Measurements from ENCODE around the gene PRKRA.
A peak's percentile ranks its signal among the peaks of the same experiment; 100 is the strongest.
"Not testable (repeated sequence)": the region's sequence is repeated elsewhere in the genome, so short reads cannot be mapped to it uniquely, and the experiment has no call there.

Gene PRKRA

DNA sequence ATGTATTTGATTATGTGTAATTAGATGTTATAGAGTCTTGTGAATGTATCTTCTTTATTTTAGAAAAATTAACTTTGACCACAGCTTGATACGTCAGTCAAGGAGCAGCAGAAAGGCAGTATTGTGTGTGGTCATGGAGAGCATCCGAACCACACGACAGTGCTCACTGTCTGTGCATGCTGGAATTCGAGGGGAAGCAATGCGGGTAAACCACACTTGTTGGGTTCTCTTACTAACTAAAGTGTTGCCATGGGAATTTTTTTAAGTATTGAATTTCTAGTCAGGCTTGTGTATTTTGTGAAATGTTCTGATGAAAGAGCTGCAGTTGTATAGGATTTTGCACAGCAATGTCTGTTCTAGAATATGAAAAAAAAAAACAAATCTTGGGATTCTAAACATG, 5.0 kb upstream of the PRKRA start:
- no peak for DNase-seq

DNA sequence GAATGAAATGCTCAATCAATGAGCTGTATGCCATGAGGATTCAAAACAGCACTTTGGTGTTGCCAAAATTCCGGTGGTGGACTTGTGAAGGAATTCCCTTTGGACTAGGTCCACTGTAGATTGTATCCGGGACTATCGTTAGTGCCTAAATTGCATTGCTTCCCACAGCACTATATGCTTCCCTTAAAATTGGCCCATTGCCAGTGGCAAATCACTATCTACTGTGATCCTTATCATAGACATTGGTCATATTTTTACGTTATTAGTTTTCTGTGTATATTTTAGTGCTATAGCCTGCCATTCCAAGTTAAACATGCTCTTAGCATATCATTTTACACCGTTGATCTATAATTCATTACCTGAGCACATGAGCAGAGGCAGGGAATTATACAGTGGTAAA, 1.9 kb upstream of the PRKRA start:
- DNase-seq: no peak

DNA sequence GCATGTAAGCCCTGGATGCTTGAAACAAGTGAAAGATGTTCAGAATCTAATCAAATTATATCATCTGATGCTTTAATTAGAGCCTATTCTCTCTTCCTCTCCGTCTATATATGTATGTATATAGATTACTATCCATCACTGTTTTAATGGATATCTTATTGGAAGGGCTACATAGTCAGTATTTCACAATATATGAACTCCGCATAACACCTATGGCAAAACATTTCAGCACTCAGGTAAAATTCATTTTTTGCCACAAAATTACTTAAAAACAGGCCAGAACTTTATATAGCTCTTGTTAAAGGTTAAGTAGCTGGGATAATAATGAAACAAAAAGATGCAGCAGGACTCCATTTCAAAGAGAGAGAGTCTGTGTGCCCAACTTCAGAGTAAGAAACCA, 1.4 kb upstream of the PRKRA start:
- DNase-seq: no peak

DNA sequence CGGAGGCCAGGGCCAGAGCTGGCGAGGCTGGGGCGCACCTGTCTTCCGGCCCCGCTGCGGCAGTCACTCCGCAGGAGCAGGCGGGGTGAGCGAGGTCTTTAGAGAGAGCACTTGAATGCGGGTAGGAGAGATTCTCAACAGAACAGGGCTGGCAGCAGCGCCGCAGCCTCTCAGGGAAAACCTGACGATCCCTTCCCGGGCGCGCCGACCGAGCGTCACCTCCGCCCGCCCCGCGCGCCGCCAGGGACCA, 526 bp downstream of the PRKRA start:
- peak; percentile 62 for DNase-seq

DNA sequence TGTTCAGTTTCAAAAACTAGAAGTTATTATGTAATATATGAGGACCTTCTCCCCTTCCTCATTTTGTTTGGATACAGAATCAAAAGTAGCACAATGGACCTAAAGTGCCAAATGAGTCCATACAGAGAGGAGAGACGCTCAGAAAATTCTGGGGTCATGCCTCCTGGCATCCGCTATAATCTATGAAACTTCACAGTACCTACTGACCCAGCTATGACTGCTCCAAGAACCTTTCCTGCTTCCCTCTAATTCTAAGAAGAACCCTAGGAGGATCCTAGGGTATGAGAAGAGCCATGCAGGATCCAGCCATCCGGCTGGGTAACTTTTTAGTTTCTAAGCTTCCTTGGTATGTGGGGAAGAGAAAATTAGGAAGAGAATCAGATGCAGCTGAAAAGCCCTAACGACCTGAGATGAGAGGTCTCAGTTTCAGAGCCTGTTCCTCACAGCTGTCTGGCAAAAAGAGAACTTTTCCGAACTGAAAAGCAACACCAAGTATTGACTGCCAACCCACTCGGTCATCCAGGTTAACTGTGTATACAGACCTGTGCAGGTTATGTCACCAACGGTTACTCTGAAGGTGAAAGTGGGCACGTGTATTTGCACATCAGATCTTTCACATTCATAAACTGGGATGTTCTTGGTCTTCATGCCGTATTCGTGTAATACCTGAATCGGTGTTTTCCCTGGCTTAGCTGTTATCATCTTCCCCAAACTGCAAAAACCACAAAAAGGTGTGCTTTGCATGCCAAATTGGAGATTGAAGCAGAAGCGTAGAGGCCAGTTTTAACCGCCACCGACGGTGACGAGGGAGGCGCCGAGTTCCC, 1.1 kb downstream of the PRKRA start:
- DNase-seq: peak; percentile 36

DNA sequence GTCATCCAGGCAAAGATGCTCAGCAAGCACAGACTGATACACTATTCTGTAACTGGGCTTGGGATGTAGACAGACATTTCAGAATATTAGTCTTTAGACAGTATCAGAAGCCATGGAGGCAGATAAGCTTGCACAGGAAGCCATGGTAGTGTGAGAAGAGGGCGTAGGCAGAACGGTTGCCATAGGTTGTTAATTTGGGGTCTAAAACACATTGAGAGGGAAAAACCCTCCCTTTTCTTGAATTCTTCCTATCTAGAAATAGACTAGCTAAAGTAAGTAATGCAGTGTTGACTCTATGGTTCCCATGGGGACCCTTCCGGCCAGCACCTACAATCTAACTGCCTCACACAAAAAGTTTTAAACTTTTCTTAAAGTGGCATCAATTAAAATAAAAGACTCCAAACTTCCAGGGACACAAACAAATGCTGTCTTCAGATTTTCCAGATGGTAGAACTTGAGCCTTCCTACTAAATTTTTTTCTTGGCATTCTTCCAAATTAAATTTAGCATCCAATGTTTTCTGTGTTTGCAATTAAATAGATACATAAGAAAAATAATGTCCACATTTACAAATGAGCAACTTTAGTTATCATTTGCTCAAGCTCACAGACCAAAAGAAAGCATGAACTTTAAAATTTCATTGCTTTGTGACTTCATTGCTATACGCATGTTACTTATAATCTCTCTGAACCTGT, 1.9 kb downstream of the PRKRA start:
- DNase-seq: no peak

DNA sequence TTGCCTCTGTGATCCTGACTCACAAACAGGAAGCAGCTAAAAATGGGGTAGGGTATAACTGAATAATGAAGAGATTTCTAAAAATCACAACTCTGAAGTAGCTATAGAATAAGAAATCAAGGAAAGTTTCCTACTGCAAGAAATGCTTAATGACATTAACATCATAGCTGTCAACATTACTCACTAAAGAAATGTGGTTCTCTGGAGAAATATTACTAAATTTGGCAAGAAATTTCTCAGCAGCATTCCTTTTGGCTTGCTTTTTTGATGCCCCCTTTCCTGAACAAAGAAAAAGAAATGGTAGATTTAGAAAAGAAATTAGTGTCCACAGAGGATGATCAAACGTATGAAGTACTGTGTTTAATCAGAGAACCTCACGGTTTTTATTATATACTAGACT, 9.5 kb downstream of the PRKRA start:
- DNase-seq: no peak

DNA sequence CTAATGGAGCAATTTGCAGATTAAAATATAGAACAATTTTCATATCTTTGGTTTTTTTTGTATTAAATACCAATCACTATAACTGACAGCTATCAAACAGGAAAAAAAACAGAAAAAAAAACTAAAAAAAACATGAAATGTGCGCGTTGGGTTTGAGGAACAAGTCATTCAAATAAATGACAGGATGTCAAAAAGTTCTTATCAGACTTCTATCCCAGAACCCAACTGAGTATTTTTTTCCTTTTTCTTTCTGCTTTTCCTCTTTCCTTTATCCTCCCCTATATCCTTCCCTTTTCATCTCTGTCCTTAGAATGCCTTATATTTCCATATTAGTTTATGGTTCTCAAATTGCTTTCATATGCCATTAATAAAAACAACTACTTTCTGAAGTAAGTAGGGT, 14.3 kb downstream of the PRKRA start:
- DNase-seq: no peak

DNA sequence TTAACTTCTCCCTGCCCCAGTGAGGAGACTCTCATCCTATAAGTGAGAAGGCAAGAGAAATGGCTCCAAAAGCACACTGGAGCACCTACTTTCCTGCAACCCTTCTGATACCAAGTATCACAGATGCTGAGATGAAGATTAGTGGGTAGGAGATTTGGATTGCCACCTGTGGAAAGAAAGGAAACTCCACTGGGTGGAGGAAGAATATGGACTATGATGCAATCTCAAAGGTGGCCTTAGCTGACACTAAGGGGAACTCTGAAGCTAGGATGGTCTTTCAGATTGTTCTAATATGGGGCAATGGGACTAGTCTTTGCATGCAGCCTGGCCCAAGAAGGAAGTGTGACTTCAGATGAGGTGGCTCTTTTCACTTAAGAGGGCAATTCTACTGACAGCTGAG, 21.6 kb downstream of the PRKRA start:
- DNase-seq: no peak

DNA sequence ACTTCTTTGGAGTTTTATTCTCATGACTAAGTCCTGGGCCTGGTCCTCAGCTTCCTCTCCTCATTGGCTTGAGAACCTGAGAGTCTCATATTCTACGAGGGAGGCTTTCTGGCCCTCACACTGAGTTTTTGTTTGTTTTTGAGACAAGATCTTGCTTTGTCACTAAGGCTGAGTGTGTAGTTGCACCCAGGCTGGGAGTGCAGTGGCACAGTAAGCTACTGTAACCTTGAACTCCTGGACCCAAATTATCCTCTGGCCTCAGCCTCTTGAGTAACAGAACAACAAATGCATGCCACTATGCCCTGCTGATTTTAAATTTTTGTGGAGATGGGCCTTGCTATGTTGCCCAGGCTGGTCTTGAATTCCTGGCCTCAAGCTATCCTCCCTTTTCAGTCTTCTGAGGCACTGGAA, 22.6 kb downstream of the PRKRA start:
- DNase-seq: no peak

DNA sequence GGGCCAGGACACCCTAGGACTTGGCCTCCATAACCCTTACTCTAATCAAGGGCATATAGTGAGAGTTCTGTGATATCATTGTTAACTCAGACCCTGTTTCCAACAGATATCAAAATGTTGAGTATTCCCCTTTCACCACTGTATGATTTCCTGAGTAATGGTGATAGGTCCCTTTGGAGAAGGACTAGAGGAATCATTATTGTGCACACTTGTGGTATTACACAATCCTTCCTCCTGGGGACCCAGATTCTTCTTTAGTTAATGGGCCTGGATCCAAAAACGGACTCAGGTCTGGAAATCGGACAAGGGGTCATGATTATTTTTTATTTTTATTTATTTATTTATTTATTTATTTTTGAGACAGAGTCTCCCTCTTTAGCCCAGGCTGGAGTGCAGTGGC, 23.5 kb downstream of the PRKRA start:
- DNase-seq: no peak

DNA sequence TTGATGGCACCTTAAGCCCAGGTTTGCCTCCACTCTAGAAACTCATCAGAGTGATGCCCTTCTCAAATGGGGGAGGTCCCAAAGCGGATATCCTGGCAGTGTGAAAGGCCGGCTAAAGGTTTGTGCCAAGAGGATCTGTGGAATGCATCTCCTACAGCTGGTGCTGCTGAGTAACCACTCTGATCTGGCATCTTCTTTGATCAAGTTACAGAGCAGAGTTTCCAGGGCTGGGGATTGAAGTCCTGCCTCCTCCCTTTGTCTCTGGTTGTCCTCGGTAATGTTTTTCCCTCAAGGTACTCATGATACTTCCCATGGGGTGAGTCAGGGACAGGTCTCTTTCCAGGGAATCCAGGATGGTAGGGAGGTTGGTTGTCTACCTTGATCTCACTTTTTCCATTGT, 24.6 kb downstream of the PRKRA start:
- no peak for DNase-seq

DNA sequence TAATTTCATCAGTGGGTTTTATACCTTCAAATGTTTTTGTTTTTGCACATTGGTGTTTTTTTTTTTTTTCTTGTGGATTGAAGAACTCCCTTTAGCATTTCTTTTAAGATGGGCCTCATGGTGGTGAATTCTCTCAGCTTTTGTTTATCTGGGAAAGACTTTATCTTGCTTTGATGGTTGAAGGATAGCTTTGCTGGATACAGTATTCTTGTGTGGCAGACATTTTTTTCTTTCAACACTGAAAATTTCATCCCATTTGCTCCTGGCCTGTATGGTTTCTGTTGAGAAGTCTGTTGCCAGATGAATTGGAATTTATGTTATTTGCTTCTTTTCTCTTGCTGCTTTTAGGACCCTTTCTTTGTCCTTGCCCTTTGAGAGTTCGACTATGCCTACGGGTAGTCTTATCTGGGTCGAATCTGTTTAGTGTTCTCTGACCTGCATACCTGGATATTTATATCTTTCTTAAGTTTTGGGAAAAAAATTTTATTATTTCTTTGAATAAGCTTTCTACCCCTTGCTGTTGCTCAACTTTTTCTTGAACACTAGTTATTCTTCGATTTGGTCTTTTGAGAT, 25.6 kb downstream of the PRKRA start:
- DNase-seq: no peak

DNA sequence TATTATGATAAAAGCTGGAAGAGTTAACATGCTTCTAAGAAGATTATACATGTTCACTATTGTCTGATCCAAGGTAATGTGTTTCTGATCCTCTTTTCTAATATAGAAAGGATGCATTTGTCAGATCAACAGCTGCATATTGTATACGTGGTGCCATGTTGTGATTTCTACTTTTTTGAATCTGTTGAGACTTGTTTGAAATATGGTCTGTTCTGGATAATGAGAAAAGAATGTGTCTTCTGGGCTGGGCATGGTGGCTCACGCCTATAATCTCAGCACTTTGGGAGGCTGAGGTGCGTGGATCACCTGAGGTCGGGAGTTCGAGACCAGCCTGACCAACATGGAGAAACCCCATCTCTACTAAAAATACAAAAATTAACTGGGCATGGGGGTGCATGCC, 27.2 kb downstream of the PRKRA start:
- not testable (repeated sequence) for DNase-seq

DNA sequence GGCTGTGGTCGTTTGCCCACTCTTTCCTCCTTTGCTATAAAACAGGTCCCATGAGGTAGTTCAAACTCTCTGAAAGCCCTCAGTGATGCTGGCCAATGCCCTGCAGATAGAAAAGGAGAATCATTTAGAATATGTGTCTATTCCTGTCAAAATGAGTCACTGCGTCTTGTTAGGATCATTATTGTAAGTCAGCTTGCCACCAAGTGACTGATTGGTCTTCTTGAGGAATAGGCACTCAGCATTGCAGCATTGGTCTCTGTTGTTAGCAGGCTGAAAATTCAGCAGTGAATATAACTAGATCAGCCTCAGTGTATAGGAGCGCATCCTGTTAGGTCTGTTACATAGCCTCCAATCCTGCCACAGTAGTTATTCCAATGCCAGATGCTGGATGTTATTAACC, 28.9 kb downstream of the PRKRA start:
- DNase-seq: no peak

DNA sequence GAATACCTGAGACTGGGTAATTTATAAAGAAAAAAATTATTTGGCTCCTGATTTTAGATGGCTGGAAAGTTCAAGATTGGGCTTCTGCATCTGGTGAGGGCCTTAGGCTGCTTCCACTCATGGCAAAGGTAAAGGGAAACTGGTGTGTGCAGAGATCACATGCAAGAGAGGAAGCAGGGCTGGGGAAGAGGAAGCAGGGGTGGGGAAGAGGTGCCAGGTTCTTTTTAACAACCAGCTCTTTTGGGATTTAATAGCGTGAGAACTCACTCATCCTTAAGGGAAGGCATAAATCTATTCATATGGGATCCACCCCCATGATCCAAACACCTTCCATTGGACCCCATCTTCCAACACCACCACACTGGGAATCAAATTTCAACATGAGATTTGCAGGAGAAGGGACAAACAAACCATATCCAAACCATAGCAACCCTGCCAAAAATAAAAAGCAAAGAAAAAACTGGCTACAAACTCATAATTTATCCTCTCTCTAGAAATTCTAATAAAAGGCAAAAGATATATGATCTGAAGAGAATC, 30.4 kb downstream of the PRKRA start:
- DNase-seq: no peak

DNA sequence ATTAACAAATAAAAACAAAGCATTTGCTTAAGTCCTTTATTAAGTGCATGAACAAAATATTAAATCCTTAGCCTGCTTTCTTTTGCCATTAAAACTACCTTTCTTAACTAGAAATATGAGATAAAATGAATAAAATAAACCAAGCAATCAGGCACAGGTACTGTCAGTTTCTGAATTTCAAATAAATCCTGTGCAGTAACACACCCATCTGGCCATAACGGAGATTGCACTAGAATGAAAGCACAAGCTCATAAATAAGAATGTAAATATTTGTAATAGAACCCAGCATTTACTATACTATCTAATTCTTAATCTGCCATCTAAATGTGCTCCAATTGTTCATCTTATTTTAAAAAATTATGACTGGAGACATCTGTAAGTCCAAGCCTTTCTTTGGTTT, 31.9 kb downstream of the PRKRA start:
- no peak for DNase-seq

DNA sequence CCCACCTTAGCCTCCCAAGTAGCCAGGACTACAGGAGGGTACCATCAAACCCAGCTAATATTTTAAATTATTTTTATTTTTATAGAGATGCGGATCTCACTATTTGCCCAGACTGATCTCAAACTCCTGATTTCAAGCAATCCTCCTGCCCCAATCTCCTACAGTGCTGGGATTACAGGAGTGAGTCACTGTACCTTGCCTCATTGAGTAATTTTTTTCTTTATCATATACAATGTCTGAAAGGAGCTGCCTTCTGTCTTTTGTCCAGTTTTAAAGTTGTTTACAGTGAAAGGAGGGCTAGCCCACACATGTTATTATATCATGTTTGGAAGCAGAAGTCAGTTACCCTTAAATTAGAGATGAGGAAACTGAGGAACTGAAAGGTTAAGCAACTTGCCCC, 32.5 kb downstream of the PRKRA start:
- DNase-seq: no peak

DNA sequence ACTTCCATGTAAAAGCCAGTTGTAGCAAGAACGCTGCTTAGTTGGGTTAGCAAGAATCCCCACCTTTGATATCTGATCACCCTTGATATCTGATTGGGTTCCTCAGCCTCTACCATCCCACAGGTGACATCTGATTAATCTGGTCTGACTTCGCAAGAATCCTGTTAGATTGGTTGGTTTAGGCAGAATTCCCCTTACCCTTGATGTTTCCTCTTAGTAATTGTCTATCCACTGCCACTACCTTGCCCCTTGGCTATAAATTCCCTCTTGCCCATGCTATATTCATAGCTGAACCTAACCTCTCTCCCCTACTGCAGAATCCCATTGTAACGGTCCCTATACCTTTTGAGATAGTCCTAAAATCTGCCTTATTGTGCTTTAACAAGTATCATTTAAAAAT, 33.1 kb downstream of the PRKRA start:
- DNase-seq: no peak

DNA sequence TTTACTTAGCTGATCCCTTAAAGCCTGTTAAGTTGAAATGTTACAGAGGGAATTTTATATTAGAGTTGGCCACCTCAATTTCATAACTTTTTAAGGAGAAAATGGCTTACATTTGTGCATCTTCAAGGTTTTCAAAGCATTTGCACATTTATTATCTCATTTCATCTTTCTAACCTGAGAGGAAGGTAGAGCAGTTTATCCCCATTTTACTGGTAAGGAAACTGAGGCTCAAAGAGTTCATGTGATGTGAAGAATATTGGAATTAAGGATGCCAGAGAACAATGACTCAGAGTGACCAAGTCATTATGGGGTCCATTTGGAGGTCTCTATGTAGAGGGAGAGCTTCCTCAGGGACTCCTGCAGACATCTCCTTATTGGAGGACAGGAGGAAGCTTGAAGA, 35.0 kb downstream of the PRKRA start:
- DNase-seq: no peak

DNA sequence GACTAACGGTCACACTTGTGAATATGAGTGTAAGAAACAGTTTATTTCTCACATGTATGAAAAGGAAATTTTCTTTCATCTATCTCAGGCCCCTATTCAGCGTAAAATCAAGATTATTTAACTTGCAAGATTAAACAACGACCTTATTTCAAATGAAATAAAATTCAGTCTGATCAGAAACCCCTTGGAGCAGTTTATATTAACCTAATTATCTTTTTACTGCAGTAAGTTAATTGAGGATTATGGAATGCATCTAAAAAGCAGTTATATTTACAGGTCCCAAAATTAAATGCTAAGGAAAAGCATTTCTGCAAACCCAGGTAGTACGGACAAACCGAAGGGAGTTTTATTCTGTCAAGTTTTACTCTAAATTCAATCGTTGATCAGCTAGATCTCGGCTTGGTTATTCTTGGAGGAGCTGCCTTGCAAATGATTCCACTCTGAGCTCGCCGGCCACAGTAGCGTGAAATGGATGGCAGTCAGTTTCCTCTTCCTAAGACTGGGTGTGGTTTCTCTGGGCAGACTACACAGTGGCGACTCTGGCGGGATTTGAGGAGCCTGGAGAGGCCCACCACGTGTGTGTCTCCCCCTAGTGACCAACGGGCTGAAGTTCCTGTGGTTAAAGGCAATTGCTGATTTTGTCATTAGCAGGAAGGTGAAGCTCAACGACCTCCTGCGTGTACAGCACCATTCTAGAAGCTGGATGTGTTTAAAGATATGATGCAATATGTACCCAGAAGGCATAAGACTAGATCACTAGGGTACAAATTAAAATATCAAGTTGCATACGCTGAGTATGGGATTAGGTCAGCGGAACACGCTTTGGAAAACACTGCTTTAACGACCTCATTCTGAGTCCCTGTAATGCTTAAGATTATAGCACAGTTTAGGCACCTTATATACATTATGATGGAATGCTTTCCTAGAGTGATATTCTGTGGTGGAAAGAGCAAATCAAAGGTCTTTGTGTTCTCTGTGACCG, 36.4 kb downstream of the PRKRA start:
- DNase-seq: peak; percentile 89

DNA sequence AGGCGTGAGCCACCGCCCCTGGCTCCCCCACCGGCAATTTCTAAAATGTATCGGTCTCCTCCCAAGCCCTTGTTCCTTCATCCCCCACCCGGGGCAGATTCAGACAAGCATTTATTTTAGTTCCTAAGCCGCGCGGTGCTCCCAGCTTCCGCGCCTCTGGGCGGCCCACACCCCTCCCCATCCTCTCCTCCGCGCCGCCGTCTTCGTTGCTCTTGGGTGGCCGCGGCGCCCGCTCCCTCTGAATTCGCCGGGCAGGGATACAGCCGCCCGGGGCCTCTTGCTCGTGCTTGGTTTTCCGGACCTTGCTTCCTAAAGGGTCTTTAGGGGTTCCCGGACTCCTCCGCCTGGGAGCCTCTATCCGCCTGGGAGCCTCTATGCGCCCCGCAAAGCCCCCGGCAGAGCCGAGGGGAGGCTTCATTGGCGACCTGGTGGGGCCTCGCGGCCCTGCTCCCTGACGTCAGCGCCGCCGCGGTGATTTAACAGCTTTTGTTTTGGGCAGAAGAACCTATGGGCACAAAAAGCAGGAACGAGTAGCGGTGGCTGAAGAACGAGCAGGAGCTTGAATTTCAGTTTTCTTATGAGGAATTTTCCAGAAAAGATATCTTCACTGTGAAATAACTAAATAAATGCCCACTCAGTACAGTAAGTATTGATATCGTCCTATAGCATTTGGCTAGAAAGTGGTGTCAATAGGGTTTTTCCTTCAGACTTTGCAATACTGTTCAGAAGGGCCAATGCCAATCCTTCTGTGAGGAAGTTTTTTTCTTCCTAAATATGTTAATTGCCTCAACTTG, 37.3 kb downstream of the PRKRA start:
- peak; percentile 71 for DNase-seq

Data from NCI-H2029 treated with DMSO at 0.1 percent for 48 hours (cell line).